A549 (cell line): ENCODE results near the gene BACH1.

Experiments used
- BHLHE40 ChIP-seq: IDR thresholded peaks from 2 replicates; pipeline ENCODE4 v1.6.1; 2012; ENCODE audit warnings: low read depth, low read length, inconsistent platforms
- CEBPB ChIP-seq, 2 experiments: fragments of >200 bp in 1 of 2; sonication (Bioruptor Twin) in 1 of 2; formaldehyde crosslinking in 1 of 2; IDR thresholded peaks; 2 replicates each; pipeline ENCODE4 v1.6.1; 2012 to 2016
- CTCF ChIP-seq: fragments of >200 bp; sonication (Bioruptor Twin); formaldehyde crosslinking; IDR thresholded peaks from 3 replicates; pipeline ENCODE4 v1.5.1; 2016
- EP300 ChIP-seq, 2 experiments: fragments of >200 bp; sonication (Bioruptor Twin); formaldehyde crosslinking; IDR thresholded peaks; 2 replicates in 1 of 2; 3 replicates in 1 of 2; pipeline ENCODE4 v1.6.1; 2016 to 2017
- ESRRA ChIP-seq: fragments of 150-350 bp; IDR thresholded peaks from 2 replicates; pipeline ENCODE4 v1.6.1; 2014; ENCODE audit warnings: mild to moderate bottlenecking, low read length, borderline replicate concordance
- FOXS1 ChIP-seq: fragments of 250-450 bp; sonication (Bioruptor Pico); IDR thresholded peaks from 2 replicates; pipeline ENCODE4 v1.5.0; 2020; ENCODE audit warnings: mild to moderate bottlenecking, moderate library complexity
- HOXB5 ChIP-seq: fragments of 250-450 bp; sonication (Bioruptor Pico); IDR thresholded peaks from 2 replicates; pipeline ENCODE4 v1.5.0; 2020; ENCODE audit warnings: mild to moderate bottlenecking, moderate library complexity
- JUN ChIP-seq, 2 experiments: fragments of >200 bp; sonication (Bioruptor Twin); formaldehyde crosslinking; IDR thresholded peaks; 2 replicates in 1 of 2; 3 replicates in 1 of 2; pipeline ENCODE4 v1.6.1; 2016 to 2017
- NR3C1 ChIP-seq: fragments of >200 bp; sonication (Bioruptor Twin); formaldehyde crosslinking; IDR thresholded peaks from 3 replicates; pipeline ENCODE4 v1.6.1; 2017
- PHF8 ChIP-seq: fragments of 200-600 bp; sonication (generic); IDR thresholded peaks from 2 replicates; pipeline ENCODE4 v1.6.1; 2016; ENCODE audit warnings: low read depth, mild to moderate bottlenecking, antibody characterized with exemption, moderate library complexity, borderline replicate concordance
- POLR2A ChIP-seq: IDR thresholded peaks from 2 replicates; pipeline ENCODE4 v1.6.1; 2012; ENCODE audit warnings: mild to moderate bottlenecking, low read length
- POLR2AphosphoS2 ChIP-seq: conservative IDR thresholded peaks from 2 replicates; pipeline ENCODE4 v1.6.1; 2012; ENCODE audit warnings: low read length, improper control_type of control experiment, inconsistent platforms
- RNF2 ChIP-seq: fragments of 200-600 bp; sonication (generic); IDR thresholded peaks from 2 replicates; pipeline ENCODE4 v1.6.1; 2016; ENCODE audit warnings: low read depth, mild to moderate bottlenecking, antibody characterized with exemption, moderate library complexity, borderline replicate concordance
- SMC3 ChIP-seq: fragments of >200 bp; sonication (Bioruptor Twin); formaldehyde crosslinking; IDR thresholded peaks from 3 replicates; pipeline ENCODE4 v1.6.1; 2018; ENCODE audit warnings: inconsistent platforms

DNA sequence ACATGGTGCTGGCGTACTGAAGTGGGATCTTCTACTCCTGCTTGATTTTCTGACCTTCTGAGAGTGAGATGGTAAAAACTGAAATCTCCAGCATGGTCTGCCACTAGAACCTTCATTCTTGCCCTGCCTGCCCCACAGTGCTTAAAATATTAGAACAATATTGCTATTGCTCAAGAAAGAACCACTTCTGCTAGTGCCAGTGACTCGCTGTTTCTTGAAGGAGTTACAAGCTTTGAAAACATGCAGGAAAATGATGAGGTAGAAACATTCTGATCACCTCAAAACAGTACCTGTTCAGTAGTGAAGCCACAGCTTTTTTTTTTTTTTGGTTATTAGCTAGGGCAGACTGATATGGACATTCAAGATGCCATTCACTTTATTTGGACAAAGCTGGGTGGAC, 95.3 kb downstream of the BACH1 start:
- TF ChIP-seq RNF2, result no peak
- no peak for TF ChIP-seq CTCF
- no peak for TF ChIP-seq CEBPB (IDR thresholded peaks at IDR 0.05)
- no peak for TF ChIP-seq POLR2A
- no peak for TF ChIP-seq SMC3
- no peak for TF ChIP-seq PHF8
- TF ChIP-seq HOXB5 (CRISPR knock-in tag), result no peak
- no peak for TF ChIP-seq FOXS1
- TF ChIP-seq EP300 (IDR thresholded peaks at IDR 0.05), result no peak
- TF ChIP-seq NR3C1, result no peak
- no peak for TF ChIP-seq JUN (IDR thresholded peaks at IDR 0.05)
- TF ChIP-seq ESRRA, result no peak
- TF ChIP-seq POLR2AphosphoS2, result no peak
- no peak for TF ChIP-seq BHLHE40
